GM12875 (cell line): ENCODE data around the gene TUBB3.
"Not testable (repeated sequence)": the region's sequence is repeated elsewhere in the genome, so short reads cannot be mapped to it uniquely, and the experiment has no call there.

Experiments used
- H3K4me3 ChIP-seq: one replicate; pipeline ENCODE4 v1.5.1; 2011; ENCODE audit warnings: low read depth, low read length, control low read depth
- TF ChIP-seq, protein P1 (sequence below): IDR thresholded peaks from 2 replicates; pipeline ENCODE4 v1.5.1; 2011; ENCODE audit warnings: low read depth, mild to moderate bottlenecking, control low read depth, inconsistent platforms, low read length, moderate library complexity, borderline replicate concordance; ENCODE audit not compliant: insufficient read depth

Gene TUBB3

DNA sequence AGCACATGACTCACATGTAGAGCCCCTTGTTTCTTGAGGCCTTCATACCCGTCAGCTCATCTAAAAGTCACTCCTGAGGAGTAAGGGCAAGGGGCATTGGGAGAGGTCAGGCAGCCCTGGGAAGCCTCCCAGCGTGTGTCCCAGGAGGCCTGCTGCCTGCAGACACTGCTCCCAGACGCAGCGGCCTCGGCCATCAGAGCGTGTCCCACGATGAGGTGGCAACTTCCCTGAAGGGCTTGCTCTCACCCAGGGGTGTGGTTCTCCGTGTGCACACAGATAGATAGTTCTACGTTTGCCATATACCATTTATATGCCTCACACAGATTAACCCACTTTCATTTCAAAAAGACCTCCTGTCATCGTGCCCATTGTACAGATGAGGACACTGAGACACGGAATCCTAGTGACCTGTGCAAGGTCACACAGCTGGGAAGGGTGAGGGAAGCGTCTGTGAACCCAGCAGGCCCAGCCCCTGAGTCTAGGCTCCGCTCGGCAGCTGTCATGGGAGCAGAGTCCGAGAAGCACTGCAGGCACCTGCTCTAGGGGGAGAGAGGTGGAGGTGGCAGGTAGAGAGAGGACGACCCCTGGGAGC lies 8.3 kb downstream of the TUBB3 start:
- TF ChIP-seq, protein P1, sequence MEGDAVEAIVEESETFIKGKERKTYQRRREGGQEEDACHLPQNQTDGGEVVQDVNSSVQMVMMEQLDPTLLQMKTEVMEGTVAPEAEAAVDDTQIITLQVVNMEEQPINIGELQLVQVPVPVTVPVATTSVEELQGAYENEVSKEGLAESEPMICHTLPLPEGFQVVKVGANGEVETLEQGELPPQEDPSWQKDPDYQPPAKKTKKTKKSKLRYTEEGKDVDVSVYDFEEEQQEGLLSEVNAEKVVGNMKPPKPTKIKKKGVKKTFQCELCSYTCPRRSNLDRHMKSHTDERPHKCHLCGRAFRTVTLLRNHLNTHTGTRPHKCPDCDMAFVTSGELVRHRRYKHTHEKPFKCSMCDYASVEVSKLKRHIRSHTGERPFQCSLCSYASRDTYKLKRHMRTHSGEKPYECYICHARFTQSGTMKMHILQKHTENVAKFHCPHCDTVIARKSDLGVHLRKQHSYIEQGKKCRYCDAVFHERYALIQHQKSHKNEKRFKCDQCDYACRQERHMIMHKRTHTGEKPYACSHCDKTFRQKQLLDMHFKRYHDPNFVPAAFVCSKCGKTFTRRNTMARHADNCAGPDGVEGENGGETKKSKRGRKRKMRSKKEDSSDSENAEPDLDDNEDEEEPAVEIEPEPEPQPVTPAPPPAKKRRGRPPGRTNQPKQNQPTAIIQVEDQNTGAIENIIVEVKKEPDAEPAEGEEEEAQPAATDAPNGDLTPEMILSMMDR, result no peak
- H3K4me3 ChIP-seq, result no peak overlapping the region

DNA sequence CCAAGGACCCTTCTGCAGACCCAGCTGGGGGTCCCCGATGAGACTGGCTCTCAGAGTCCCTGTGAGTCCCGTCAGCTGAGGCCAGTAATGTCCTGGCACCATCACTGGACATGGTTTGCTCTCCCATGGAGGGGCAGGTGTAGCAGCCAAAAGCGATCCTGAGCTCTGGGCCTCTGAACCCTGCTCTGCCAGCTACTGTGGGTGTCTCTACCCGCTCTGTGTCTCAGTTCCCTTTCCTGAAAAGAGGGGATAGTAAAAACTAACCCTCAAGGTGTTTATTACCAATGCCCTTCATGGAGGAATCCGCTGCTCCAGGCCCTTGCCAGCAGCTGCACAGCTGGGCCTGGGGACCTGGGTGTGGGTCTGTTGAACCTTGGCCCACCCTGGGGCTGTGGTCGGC lies 8.8 kb downstream of the TUBB3 start:
- H3K4me3 ChIP-seq, result no peak overlapping the region
- TF ChIP-seq, protein P1, result no peak

DNA sequence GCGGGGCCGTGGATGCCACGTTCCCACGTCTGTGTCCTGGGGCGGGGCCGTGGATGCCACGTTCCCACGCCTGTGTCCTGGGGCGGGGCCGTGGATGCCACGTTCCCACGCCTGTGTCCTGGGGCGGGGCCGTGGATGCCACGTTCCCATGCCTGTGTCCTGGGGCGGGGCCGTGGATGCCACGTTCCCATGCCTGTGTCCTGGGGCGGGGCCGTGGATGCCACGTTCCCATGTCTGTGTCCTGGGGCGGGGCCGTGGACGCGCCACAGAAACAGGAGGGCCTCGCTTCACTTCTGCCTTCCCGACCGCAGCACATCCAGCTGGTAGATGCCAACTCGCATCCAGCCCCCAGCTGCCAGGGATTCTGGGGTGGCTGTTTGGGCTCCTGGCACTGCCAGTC lies 10.9 kb downstream of the TUBB3 start:
- H3K4me3 ChIP-seq, result not testable (repeated sequence)

DNA sequence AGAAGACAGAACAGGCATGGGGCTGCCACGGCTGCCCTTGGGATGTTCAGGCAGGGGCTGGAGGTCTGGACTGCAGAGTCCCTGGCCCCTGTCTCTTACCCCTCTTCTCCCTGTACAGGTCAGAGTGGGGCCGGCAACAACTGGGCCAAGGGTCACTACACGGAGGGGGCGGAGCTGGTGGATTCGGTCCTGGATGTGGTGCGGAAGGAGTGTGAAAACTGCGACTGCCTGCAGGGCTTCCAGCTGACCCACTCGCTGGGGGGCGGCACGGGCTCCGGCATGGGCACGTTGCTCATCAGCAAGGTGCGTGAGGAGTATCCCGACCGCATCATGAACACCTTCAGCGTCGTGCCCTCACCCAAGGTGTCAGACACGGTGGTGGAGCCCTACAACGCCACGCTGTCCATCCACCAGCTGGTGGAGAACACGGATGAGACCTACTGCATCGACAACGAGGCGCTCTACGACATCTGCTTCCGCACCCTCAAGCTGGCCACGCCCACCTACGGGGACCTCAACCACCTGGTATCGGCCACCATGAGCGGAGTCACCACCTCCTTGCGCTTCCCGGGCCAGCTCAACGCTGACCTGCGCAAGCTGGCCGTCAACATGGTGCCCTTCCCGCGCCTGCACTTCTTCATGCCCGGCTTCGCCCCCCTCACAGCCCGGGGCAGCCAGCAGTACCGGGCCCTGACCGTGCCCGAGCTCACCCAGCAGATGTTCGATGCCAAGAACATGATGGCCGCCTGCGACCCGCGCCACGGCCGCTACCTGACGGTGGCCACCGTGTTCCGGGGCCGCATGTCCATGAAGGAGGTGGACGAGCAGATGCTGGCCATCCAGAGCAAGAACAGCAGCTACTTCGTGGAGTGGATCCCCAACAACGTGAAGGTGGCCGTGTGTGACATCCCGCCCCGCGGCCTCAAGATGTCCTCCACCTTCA lies 11.7 kb downstream of the TUBB3 start:
- TF ChIP-seq, protein P1, result no peak
- no peak overlapping the region for H3K4me3 ChIP-seq

DNA sequence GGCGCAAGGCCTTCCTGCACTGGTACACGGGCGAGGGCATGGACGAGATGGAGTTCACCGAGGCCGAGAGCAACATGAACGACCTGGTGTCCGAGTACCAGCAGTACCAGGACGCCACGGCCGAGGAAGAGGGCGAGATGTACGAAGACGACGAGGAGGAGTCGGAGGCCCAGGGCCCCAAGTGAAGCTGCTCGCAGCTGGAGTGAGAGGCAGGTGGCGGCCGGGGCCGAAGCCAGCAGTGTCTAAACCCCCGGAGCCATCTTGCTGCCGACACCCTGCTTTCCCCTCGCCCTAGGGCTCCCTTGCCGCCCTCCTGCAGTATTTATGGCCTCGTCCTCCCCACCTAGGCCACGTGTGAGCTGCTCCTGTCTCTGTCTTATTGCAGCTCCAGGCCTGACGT lies 12.5 kb downstream of the TUBB3 start:
- H3K4me3 ChIP-seq, result not testable (repeated sequence)

DNA sequence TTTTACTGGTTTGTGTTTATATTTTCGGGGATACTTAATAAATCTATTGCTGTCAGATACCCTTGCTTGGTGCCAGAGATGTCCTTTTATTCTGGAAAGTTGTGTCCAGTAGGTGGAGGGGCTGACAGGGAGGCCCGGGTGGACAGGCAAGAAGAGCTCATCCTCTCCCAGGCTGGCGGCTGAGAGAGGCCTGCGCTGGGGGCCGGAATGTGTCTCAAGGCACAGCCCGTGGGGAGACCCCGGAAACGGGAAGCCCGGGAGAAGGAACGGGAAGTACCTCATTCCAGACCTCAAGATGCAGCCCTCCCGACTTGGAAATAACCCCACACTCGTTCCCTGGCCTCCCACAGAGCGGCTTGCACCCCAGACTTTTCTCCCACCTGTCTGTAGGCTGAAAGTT lies 12.9 kb downstream of the TUBB3 start:
- TF ChIP-seq, protein P1, result no peak
- H3K4me3 ChIP-seq, result no peak overlapping the region

DNA sequence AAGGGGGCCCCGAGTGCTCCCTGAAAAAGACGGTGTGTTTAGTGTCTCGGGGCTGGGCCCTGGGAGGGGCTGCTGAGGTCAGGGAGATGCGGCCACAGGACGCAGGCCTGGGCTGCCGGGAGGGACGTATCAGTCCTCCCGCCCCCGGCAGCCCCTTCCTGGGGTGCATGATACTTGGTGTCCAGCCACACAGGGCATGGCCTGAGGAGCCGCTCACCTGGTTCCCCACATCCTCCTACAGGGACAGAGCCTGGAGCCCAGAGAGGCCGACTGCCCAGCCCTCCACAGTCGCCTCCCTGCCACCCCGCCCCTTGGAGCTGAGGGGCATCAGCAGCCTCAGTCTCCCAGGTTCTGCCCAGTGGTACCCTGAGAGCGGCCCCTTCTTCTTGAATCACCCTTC lies 13.4 kb downstream of the TUBB3 start:
- TF ChIP-seq, protein P1, result no peak
- no peak overlapping the region for H3K4me3 ChIP-seq

DNA sequence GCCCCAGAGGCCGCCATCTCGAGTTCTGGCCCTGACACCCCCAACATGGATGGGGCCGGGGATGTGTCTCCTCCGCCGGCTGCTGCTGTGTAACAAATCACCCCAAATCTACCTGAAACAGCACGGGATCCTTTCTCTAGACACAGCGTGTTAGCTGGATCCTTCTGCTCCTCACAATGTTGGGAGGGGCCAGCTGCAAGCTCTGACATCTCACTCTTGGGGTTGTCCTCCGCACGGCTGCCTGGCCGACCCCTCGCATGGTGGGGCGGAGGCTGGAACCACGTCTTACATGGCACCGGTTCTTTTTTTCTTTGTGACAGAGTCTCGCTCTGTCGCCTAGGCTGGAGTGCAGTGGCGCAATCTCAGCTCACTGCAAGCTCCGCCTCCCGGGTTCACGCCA lies 13.8 kb downstream of the TUBB3 start:
- TF ChIP-seq, protein P1, result no peak
- no peak overlapping the region for H3K4me3 ChIP-seq
